GM12892 (cell line): ENCODE measurements around the gene RBM22.

ENCODE experiments used
- POLR2A ChIP-seq: IDR thresholded peaks from 2 replicates; pipeline ENCODE4 v1.6.1; 2011; ENCODE audit warnings: low read depth, low read length, control low read depth
- POLR2AphosphoS5 ChIP-seq: IDR thresholded peaks from 2 replicates; pipeline ENCODE4 v1.6.1; 2011; ENCODE audit warnings: low read depth, low read length, control low read depth
- TAF1 ChIP-seq: IDR thresholded peaks from 2 replicates; pipeline ENCODE4 v1.6.1; 2011; ENCODE audit warnings: low read depth, mild to moderate bottlenecking, control low read depth, low read length, borderline replicate concordance

DNA sequence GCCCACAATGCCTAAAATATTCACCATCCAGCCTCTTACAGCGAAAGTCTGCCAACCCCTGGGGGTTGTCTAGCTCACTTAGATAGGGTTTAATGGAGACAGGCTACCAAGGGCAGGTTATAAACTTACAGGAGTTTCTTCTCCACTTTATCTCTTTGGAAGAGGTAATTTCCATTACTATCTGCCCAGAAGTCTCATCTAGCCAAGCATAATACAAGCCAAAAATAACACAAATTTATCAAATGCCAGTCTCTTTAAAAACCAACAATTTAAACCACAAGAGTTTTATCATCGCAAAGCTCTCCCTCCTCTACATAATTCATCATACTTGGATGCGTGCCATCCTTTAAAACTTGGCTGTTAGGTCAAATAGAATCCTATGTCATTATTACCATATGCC is 6.2 kb downstream of the RBM22 start:
- TF ChIP-seq POLR2A = no peak
- TF ChIP-seq TAF1 = no peak
- TF ChIP-seq POLR2AphosphoS5 = no peak
